Measurements from ENCODE around the gene AUTS2. TPM values are rescaled to one million over a fixed set of nuclear protein-coding genes. Genes with fewer than 3 reads are reported as not detected.

The AUTS2 gene
- total and polyA plus RNA-seq, 9 of the 15 experiments (the other 6 are each of a cell fraction or from before 2014, with no cell fraction given): 0.58 TPM; not detected in 8

DNA sequence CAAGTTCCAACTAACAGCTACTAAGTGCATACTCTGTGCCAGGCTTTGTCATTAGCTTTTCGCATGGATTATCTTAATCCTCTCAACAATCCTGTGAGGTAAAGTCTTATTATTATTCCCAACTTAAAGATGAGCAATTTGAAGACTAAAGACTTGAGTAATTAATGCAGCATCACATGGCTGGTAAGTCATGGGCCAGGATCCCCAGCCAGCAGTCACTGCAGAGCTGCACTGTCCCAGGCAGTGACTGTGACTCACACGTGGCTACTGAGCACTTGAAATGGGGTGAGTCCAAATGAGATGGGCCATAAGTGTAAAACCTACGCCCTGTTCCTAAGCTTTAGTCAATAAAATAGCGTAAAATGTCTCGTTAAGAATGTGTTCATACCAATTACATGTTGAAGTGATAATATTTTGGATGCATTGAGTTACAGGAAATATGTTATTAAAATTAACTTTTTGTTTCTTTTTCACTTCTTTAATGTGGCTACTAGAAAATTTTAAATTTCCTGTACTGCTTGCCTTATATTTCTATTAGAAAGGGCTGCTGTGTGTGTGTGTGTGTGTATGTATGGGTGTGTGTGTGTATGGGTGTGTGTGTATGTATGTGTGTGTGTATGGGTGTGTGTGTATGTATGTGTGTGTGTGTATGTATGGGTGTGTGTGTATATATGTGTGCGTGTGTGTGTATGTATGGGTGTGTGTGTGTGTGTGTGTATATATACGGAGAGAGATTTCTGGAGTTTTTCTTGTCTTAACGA, 756.3 kb downstream of the AUTS2 start:
- H3K4me2 ChIP-seq (ENCODE audit: insufficient read depth, low read length): no peak overlapping the region
- no peaks in the 10 kb centered on the region for H3K9me1 ChIP-seq (ENCODE audit: control insufficient read depth, insufficient read depth, low read length)
- CTCF ChIA-PET (ENCODE audit: low intra/inter-chr PET ratio): no interaction called here
- intact Hi-C loops (cut with micrococcal nuclease): no loop called here
- no peaks in the 10 kb centered on the region for H3K9me3 ChIP-seq (replicated peaks; ENCODE audit: control insufficient read depth, insufficient read depth, low read depth, low read length)
- no peaks in the 10 kb centered on the region for H3K79me2 ChIP-seq (ENCODE audit: control insufficient read depth, insufficient read depth, low read length)
- H3K4me1 ChIP-seq (replicated peaks in 1 of 2; ENCODE audit: control insufficient read depth in 2 of 2, insufficient read depth in 2 of 2, low read length in 2 of 2): no peaks in the 10 kb centered on the region
- no peak for FAIRE-seq
- 0 out of 5 replicates have a peak, but pooled peaks cover 0 to 4% of the 10 kb centered on the region in 2 experiments for H3K27me3 ChIP-seq (ENCODE audit: control insufficient read depth in 2 of 2, insufficient read depth in 2 of 2, low read length in 2 of 2)
- H3K9ac ChIP-seq (ENCODE audit: insufficient read depth in 1 of 2, low read depth in 2 of 2, low read length in 2 of 2): no peak overlapping the region
- H3K4me3 ChIP-seq: no peak overlapping the region
- TF ChIP-seq MAFG (tag; conservative IDR thresholded peaks at IDR 0.05) (no peak), ESRRA (IDR thresholded peaks at IDR 0.05; ENCODE audit: borderline replicate concordance, low read depth) (no peak), ZNF134 (CRISPR knock-in tag; conservative IDR thresholded peaks at IDR 0.05) (no peak), MYNN (IDR thresholded peaks at IDR 0.05) (no peak), MYNN (CRISPR knock-in tag; IDR thresholded peaks at IDR 0.05) (no peak), FOXK2 (conservative IDR thresholded peaks at IDR 0.05 in 1 of 2, IDR thresholded peaks at IDR 0.05 in 1 of 2; ENCODE audit: low read depth in 2 of 2) (no peak), HLTF (IDR thresholded peaks at IDR 0.05) (no peak)
- TF ChIP-seq, protein P1, sequence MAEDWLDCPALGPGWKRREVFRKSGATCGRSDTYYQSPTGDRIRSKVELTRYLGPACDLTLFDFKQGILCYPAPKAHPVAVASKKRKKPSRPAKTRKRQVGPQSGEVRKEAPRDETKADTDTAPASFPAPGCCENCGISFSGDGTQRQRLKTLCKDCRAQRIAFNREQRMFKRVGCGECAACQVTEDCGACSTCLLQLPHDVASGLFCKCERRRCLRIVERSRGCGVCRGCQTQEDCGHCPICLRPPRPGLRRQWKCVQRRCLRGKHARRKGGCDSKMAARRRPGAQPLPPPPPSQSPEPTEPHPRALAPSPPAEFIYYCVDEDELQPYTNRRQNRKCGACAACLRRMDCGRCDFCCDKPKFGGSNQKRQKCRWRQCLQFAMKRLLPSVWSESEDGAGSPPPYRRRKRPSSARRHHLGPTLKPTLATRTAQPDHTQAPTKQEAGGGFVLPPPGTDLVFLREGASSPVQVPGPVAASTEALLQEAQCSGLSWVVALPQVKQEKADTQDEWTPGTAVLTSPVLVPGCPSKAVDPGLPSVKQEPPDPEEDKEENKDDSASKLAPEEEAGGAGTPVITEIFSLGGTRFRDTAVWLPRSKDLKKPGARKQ (CRISPR knock-in tag; IDR thresholded peaks at IDR 0.05): no peak
- POLR2A ChIA-PET: no interaction called here
- H3K36me3 ChIP-seq (ENCODE audit: control insufficient read depth, insufficient read depth, low read length): no peaks in the 10 kb centered on the region
- no peak for ATAC-seq
- no TSS peak for BruUV-seq (replicated peaks)
- no peak overlapping the region for H2AFZ ChIP-seq (ENCODE audit: low read depth, low read length)
- WGBS (ENCODE audit: insufficient coverage, low coverage, missing lambda C conversion rate): under 1% methylated on average over 8 of the region's 8 CpGs
- DNase-seq (ENCODE audit: extremely low read depth in 1 of 4, low spot score in 3 of 4): no peak
- no peaks in the 10 kb centered on the region for H4K20me1 ChIP-seq (replicated peaks; ENCODE audit: control insufficient read depth, insufficient read depth, low read length)
- in situ Hi-C loops (cut with MboI): no loop called here
- no peak overlapping the region for H3K27ac ChIP-seq (ENCODE audit: extremely low read depth, low read depth, low read length)
